T-helper 1 cell treated with Interleukin-12 subunit alpha and Interleukin-12 subunit beta and Interleukin-4 antibody, amounts not matched to agents 30 ng/mL and 1 ng/mL, for 36 hours (primary cell): ENCODE data around the gene KRT3. TPM values are rescaled to one million over a fixed set of nuclear protein-coding genes. Genes with fewer than 3 reads are reported as not detected.

Experiments
- intact Hi-C: fragments of 100-400 bp; cut with micrococcal nuclease; formaldehyde crosslinking; loops from one replicate; pipeline ENCODE4 v1.15.1; 2024
- total RNA-seq: library from RNA; stranded (reverse); gene quantifications from 2 replicates; pipeline ENCODE4 v1.2.3, GENCODE V29; 2022

Gene KRT3
- total RNA-seq, 1 donor from 2014 or later, result not detected

DNA sequence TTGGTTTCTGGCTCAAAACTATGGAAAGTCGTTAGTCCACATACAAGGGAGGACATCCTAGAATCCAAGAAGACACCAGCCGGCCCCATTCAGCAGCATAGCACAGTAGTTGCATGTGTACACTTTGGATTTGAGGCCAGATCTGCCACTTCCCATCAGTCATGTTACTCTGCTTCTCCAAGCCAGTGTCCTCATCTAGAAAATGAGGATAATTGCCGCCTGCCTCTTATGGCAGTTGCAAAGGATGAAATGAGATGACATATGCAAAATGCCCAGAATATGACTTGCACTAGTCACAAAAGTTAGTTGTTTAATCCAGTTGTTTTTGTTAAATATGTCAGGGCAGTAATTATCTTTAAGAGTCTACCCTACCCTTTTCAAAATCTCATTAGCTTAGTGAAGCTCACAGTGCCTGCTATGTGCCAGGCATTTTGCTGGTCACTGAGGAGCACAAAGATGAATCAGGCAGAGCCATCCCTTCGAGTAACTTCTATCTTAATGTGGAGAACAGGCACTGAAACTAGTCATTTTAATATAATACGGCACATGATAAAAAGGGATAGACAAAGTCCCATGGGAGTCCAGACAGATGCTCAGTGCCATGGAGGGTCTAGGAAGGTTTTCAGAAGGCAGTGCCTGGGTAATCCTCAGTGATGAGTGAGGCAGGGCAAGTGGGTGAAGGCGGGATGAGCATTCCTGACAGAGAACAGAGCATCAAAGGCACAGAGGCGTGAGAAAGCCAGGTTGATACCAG, 12.2 kb downstream of the KRT3 start:
- intact Hi-C loops, result no loop called here

DNA sequence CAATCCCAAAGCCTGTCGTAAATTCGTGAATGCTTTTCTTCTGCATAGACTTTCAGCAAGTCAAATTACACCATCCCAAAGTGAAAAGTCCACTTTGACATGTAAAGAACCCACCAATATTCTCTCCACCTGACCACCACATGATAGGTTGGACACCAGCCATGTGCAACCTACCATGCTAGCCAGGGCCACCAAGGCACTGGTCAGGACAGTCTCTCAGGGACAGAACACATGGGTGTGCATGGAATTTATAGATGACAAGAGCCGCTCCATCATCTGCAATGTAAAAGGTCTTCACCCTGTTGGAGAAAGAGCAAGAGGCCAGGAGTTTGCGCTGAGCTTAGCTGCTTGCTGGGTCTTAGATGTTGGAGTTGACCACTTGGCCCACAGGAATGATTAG, 13.4 kb downstream of the KRT3 start:
- intact Hi-C loops, result no loop called here

DNA sequence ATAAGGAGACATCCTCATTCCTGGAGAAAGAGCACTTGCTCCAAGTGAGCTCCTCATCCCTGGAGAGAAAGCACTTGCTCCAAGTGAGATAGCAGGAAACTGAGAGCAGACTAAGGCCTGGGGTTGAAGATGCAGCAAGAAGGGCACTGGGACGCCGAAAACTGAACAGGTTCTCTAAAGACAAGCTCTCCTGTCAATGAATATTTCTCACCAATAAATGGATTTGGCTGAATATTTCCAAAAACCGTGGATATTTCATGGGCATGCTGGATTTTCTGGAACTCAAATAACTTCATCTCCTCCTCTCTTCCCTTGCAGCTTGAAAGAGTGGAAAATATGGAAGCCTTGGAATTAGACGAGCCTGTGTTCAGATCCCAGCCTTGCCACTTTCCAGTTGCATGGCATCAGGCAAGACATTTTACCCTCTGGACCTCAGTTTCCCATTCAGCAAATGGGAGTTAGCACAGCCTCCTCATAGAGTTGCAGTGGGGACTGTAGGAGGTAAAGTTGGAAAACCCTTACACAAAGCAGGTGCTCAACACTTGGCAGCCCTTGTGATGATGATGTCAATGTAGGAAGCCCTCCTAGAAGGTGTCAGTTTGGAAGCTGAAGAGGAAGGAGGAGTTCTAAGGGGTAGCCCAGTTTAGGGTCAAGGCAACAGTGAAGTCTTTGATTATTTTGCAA, 14.4 kb downstream of the KRT3 start:
- intact Hi-C loops, result no loop called here

DNA sequence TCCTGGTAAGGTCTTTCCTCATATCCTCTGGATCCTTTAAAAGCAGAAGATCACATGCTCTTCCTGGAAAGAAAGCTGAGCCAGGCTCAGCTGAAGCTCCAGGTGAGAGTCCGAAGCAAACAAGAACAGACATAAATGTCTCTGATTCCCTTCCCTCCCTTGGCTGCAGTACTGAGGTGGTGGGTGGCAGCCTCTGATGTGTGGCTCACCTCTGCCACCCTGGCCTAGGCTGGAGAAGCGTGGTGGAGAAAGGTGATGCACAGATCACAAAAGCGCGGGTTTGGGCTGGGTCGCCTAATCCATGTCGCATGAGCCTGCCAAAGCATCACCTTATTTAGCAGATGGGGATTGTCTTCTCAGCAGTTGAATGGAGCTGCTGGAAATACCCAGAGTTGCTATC, 16.0 kb downstream of the KRT3 start:
- intact Hi-C loops, result no loop called here

DNA sequence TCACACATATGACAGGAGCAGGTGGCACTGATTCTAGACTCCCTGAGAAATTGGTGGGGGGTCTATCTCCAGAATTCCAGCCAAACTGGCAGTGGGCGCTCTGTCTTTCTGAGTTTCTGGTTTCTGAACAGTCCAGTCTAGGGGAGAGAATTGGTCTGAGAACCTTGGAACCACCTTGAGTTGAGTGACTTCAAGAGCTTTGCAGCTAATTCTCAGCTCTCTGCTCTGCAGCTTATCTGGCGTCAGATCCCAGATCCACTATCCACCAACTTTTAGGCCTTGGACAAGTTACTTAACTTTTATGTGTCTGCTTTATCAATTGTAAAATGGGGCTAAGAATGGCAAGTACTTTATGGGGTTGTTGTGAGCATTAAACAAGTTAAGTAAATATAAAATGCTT, 17.1 kb downstream of the KRT3 start:
- intact Hi-C loops, result no loop called here

DNA sequence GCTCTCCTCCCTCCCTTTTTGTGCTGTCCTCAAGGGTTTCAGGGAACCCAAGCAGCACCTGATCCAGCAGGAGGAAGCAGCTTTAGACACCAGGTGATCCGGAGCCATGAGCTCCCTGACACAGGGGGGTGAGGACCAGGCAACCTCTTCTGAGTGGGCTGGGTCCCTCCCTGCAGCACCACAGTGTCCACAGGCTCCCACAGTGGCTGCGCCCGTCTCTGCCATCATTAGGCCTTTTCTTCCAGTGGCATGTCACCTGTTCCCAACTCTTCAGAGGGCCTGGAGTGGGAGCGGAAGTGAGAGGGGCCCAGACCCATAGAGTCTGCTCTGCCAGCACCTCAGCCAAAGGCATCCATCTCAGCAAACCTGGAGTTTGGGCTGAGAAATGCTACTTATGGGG, 18.4 kb downstream of the KRT3 start:
- intact Hi-C loops, result no loop called here

DNA sequence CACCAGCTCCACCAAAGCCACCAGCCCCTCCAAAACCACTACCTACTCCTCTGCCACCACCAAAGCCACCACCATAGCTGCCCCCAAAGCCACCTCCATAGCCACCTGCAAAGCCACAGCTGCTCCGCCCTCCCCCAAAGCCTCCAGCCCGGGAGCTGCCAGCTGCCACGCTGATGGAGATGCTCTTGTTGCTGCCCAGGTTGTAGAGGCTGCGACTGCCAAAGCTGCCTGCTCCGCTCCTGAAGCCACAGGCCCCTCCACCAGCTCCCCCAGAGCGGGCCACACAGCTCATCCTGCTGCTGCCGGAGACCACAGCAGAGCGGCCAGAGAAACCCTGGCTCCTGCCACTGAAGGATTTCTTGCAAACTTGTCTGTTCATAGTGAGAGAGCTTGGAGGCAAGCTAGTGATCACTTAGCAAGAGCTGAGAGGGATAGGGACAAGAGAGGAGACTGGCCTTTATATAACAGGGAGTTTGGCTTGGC, 19.0 kb downstream of the KRT3 start, which contains the start of gene KRT76:
KRT76 (minus strand) TSS at position 433 of the 483 bp plus-strand sequence; CDS start at position 379, 54 bp downstream.
- intact Hi-C loops, result no loop called here

DNA sequence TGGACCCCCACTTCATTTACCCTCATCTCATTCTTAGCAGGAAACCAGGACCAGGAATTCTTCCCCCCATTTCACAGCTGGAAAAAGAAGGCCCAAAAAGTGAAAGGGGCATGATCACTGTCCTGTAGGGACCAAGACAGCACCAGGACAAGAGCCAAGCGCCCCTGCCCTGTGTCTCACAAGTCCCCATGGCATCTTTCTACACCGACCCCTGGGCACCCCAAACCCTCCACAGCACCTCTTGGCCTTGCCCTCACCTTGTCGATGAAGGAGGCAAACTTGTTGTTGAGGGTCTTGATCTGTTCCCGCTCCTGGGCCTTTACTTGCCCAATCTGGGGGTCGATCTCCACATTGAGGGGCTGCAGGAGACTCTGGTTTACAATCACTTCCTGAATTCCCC, 19.5 kb downstream of the KRT3 start:
- intact Hi-C loops, result no loop called here

DNA sequence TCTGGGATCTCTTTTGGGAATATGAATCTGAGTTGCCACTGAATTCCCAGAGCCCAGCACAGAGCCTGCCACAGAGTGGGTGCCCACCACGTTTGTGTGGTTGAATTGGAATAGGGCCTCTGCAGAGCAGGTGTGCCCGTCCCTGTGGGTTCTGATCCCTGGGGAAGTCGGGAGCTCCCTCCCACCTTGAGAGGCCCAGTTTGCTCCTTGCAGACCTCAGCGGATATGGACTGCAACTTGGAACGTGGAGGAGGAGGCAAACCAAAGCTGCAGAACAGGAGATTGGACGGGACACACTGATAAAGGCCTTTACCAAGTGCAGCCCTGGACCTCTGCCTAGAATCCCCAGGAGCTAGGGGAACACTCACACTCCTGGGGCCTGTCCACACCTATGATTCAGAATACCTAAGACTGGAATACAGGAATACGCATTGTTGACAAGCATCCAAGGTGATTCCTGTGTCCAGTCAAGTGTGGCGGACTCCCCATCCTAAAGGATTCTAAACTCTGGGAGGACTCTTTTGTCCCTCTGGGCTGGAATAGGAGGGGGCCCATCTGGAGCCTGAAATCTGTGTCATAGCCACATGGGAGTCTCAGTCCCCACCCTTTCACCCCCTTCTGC, 21.2 kb downstream of the KRT3 start:
- intact Hi-C loops, result no loop called here

DNA sequence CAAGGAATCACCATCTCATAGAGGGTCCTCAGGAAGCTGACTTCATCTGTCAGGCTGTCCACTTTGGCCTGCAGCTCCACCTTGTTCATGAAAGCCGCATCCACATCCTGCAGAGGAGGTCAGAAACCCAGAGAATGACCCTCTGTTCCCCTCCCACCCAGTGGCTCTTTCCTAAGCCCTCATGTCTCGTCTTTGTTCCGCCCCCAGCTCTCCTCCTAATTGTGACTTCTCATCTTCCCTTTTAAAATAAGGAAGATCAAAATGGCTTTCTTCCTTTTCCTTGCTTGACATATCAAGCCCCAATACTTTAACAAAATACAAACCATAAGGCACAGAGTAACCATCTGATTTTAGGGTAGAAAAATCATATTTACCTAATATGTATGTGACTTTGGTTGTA, 23.1 kb downstream of the KRT3 start:
- intact Hi-C loops, result no loop called here

DNA sequence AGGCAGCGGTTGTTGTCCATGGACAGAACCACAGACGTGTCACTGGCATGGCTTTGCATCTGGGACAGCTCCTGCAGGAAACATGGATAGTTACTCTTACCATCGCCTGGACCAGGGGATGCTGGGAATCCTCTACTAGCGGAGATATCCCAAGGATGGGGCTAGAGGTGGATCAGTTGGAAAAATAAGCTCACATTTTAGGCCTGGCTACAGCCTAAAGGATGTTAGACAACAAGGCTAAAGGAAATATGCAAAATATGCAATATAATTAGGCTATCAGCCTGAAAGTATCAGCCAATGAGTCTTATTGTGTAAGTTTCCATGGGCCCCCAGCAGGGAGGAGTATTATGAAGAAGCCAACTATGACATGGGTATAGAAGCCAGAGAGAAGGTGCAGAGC, 23.7 kb downstream of the KRT3 start:
- intact Hi-C loops, result no loop called here

DNA sequence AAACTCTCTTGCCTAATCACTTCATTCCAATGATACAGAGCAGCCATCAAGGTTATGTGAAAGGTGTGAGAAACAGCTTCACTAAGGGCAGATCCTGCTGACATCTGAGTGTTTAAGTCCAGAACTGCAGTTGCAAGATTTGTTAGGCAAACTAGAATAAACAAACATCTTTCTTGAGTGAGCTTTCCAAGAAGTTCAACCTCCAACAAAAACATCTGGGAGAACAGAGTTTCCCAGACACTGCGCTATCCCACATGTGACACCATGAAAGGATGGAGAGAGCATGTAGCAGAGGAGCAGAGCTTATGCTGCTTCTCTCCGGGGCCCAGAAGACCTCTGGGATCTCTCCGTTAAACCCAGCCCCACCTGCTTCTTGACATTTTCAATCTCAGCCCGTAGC, 24.4 kb downstream of the KRT3 start:
- intact Hi-C loops, result no loop called here

DNA sequence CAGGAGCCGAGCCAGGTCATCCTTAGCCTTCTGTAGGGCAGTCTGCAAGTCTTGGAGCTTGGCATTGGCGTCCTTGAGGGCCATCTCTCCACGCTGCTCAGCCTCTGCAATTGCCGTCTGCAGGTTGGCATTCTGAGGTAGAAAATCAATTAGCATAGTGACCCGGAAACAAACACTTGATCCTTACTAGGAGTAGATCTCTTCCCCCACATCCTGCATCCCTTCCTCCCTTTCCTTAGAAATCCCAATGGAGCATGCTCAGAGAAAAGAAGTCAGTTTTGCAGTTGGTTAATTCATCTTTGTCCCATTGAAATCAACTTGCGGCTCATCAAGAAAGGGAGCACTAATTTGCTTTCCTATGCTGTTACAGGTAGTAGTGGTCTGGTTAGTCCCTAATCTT, 24.8 kb downstream of the KRT3 start:
- intact Hi-C loops, result no loop called here

DNA sequence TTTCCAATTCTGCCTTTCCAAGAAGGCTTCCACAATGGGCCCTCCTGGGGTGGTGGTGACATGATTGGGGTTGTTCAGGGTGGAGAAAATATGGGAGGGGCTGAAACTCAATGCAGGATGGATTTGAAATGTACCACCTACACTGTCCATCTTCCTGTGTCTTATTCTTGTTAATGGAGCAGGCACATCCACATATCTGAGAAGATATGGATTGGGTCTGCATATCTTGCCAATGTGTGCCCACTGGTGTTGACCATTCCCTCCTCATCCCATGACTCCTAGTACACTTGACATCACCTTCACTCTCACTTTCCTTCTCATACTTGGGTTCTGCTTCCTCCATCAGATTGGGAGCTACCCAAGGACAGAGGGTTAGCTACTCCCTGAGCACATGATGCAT, 26.0 kb downstream of the KRT3 start:
- intact Hi-C loops, result no loop called here

DNA sequence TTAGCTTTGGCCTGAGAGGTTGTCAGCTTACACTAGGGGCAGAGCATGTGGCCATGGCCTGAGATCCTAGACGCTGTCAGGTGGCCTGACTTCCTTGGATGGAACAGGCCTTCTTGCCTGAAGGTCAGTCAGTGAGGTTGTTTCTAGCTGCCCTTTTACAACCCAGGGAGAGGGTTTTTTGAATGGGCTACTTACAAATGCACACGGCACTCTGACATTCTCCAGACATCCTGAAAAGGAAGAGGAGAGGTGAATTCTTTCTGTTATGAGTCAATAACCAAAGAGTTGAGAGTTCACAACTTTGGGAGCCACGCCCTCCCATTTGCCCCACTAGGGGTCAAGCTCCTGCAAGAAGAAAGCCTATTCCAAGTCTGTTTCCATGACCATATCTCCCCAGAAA, 26.6 kb downstream of the KRT3 start:
- intact Hi-C loops, result no loop called here

DNA sequence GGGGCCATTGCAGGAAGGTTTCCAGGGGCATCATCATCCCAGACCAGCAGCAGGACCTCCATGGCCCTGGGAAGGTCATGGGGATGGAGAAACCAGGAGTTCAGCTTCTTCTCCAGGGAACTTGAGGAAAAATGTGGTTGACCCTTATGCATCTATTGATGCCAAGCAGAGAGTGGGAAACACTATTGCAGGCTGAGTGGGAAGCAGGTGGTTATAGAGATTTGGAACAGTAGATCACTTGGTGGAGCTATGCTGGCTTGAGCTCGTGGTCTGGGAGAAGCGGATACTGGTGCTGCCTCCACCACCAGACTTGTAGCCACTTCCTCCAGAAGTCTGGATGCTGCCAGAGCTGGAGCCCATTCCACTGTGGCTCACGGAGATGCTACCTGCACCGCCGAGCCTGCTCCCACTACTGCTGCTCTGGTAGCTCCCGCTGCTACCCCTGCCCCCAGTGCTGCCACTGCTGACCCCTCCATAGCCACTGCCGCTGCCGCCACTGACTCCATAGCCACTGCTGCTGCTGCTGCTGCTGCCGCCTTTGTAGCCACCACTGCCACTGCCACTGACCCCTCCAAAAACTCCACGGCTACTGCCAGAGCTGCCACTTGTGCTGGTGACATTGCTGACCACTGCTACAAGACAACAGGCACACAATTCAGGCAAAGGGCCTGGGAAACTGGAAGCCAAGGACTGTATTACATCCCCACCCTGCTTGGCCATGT, 27.3 kb downstream of the KRT3 start:
- intact Hi-C loops, result no loop called here

DNA sequence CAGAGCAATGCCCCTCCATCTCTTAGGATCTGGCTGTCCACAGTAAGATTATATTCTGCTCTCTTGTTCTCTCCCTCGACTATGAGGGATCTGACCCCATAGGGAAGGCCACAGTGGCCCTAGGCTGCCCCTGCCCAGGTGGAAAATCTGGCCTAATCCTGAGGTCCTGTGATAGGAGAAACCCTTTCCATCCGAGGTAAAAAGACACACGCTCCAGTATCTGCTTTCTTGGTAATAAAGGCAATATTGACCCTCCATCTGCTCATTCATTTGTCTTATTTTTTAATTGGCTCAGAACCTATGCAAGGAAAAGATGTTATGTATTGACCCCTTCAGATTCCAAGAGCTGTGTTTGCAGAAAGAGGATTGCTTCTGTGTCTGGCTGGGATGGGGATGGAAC, 28.5 kb downstream of the KRT3 start:
- intact Hi-C loops, result no loop called here

DNA sequence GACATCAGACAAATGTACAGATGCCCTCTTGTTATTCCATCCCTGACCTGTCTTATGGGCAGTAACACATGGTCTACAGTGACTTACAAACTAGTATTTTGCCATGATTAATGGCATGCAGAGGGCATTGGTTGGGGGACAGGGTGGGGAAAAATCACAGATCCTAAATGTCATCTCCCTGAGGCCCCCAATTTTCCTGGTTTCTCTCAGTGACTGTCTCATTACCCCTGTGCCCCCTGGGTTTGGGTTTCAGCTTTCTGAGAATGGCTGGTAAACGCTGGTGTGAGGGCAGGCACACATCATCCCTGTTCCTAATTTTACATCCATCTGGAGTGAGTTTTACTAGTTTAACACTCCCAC, 28.9 kb downstream of the KRT3 start:
- intact Hi-C loops, result no loop called here

DNA sequence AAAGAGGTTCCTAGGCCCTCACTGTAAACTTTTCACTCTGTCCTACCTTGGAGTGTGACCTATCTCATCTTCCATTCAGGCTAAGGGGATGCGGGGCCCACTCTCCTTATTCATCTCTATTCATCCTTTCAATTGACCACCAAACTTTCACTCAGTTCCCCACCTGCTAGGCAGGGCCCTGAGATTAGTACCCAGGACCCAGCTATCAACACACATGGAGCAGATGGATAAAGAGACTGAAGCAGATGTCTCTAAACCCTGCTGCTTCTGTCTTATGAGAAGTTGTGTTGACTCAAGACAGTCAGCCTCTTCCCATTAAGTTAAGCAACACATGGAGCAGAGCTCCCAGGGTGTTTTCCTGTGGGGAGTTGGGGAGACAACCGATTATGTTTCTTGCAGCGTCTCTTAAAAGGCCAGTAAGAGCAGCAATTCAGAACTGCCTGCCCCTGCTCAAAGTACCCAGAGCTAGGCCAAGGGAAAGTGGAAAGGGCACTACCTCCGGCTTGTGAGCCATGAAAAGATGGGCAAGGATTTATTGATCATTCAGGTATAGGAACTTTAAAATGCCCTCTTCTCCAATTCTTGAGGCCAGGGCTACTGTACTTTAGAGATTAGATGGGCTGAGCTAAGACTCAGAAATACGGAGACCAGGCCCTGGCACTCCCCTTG, 29.4 kb downstream of the KRT3 start:
- intact Hi-C loops, result no loop called here

DNA sequence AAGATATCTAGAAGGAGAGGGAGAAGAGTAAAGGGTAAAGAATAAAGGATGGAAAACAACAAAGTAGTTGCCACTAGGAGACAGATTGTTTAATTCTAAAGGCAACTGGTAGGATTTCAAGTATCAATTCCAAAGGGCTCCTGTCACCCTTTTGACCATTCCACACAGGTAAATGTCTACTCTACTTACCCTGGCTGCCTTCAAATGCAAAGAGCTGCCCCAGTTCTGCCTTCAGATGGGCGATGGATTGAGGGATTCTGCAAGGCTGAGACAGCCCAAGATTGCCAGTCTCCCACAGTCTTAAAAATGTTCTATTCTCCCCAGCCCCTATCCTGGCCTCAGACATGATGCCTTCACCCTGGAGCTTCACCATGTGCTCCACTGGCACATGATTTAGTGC, 30.2 kb downstream of the KRT3 start:
- intact Hi-C loops, result no loop called here

DNA sequence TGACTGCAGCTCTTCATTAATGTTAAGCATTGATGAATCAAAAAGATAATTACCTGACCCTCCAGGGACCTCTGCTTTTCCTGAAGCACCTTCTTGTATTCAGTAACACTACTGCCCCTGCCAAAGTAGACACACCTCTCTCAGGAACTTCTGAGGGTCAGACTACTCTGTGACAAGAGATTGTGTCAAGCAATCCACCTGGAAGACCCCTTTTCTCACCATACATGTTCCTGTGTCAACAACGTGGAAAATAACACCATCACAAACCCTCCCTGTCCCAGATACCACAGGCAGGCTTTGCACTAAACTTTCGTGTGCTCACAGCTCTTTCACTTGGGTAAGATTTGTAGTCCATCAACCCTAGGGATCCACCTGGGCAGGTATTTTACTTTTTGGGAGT, 31.9 kb downstream of the KRT3 start:
- intact Hi-C loops, result no loop called here
